Measurements from ENCODE around the gene ANGPTL2.

ANGPTL2 gene

DNA sequence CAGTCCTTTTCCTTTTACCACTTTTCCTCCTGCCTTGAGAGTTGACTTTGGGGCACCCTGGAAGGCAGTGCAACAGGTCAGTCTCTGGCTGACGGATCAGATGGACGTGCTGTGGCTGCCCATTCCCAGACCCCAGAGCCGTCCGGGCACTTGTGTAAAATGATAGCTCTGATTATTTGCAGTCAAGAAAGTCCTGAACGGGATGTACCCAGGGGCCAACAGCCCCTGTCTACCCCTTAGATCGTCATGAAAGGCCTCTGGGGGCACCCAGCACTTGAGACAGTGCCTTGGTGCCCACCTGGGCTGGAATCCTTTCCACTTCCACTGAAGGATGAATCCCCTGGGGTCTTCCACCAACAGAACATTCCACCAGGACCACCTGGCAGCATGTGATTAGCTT, 17.7 kb upstream of the ANGPTL2 start:
- TF ChIP-seq TAF1 (IDR thresholded peaks at IDR 0.05; ENCODE audit: borderline replicate concordance, insufficient read depth, low read length) (no peak), POLR2AphosphoS5 (IDR thresholded peaks at IDR 0.05; ENCODE audit: low read depth, low read length) (no peak), SIN3A (IDR thresholded peaks at IDR 0.05; ENCODE audit: borderline replicate concordance, insufficient read depth, low read length) (no peak), FOXP2 (optimal IDR thresholded peaks at IDR 0.05; ENCODE audit: borderline replicate concordance, extremely low read depth, extremely low read length, insufficient read depth) (no peak)
- TF ChIP-seq, protein P1, sequence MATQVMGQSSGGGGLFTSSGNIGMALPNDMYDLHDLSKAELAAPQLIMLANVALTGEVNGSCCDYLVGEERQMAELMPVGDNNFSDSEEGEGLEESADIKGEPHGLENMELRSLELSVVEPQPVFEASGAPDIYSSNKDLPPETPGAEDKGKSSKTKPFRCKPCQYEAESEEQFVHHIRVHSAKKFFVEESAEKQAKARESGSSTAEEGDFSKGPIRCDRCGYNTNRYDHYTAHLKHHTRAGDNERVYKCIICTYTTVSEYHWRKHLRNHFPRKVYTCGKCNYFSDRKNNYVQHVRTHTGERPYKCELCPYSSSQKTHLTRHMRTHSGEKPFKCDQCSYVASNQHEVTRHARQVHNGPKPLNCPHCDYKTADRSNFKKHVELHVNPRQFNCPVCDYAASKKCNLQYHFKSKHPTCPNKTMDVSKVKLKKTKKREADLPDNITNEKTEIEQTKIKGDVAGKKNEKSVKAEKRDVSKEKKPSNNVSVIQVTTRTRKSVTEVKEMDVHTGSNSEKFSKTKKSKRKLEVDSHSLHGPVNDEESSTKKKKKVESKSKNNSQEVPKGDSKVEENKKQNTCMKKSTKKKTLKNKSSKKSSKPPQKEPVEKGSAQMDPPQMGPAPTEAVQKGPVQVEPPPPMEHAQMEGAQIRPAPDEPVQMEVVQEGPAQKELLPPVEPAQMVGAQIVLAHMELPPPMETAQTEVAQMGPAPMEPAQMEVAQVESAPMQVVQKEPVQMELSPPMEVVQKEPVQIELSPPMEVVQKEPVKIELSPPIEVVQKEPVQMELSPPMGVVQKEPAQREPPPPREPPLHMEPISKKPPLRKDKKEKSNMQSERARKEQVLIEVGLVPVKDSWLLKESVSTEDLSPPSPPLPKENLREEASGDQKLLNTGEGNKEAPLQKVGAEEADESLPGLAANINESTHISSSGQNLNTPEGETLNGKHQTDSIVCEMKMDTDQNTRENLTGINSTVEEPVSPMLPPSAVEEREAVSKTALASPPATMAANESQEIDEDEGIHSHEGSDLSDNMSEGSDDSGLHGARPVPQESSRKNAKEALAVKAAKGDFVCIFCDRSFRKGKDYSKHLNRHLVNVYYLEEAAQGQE (IDR thresholded peaks at IDR 0.05; ENCODE audit: insufficient read depth in 1 of 2, low read depth in 2 of 2, low read length in 2 of 2), result no peak

- TF ChIP-seq POLR2AphosphoS5 (IDR thresholded peaks at IDR 0.05; ENCODE audit: low read depth, low read length) (no peak), FOXP2 (optimal IDR thresholded peaks at IDR 0.05; ENCODE audit: borderline replicate concordance, extremely low read depth, extremely low read length, insufficient read depth) (no peak), TAF1 (IDR thresholded peaks at IDR 0.05; ENCODE audit: borderline replicate concordance, insufficient read depth, low read length) (no peak), SIN3A (IDR thresholded peaks at IDR 0.05; ENCODE audit: borderline replicate concordance, insufficient read depth, low read length) (no peak)
- TF ChIP-seq, protein P1 (IDR thresholded peaks at IDR 0.05; ENCODE audit: insufficient read depth in 1 of 2, low read depth in 2 of 2, low read length in 2 of 2), result no peak
These were observed 17.3 kb upstream of the ANGPTL2 start for GRCh38 chr9:127139775-127140174.

- TF ChIP-seq, protein P1 (IDR thresholded peaks at IDR 0.05; ENCODE audit: insufficient read depth in 1 of 2, low read depth in 2 of 2, low read length in 2 of 2), result no peak
- TF ChIP-seq SIN3A (IDR thresholded peaks at IDR 0.05; ENCODE audit: borderline replicate concordance, insufficient read depth, low read length), result no peak
- TF ChIP-seq TAF1 (IDR thresholded peaks at IDR 0.05; ENCODE audit: borderline replicate concordance, insufficient read depth, low read length), result no peak
- TF ChIP-seq POLR2AphosphoS5 (IDR thresholded peaks at IDR 0.05; ENCODE audit: low read depth, low read length), result no peak
- TF ChIP-seq FOXP2 (optimal IDR thresholded peaks at IDR 0.05; ENCODE audit: borderline replicate concordance, extremely low read depth, extremely low read length, insufficient read depth), result no peak
These were observed 16.8 kb upstream of the ANGPTL2 start for GRCh38 chr9:127139071-127139731.

- no peak for TF ChIP-seq SIN3A (IDR thresholded peaks at IDR 0.05; ENCODE audit: borderline replicate concordance, insufficient read depth, low read length)
- TF ChIP-seq FOXP2 (optimal IDR thresholded peaks at IDR 0.05; ENCODE audit: borderline replicate concordance, extremely low read depth, extremely low read length, insufficient read depth), result no peak
- TF ChIP-seq, protein P1 (IDR thresholded peaks at IDR 0.05; ENCODE audit: insufficient read depth in 1 of 2, low read depth in 2 of 2, low read length in 2 of 2), result no peak
- TF ChIP-seq TAF1 (IDR thresholded peaks at IDR 0.05; ENCODE audit: borderline replicate concordance, insufficient read depth, low read length), result no peak
- TF ChIP-seq POLR2AphosphoS5 (IDR thresholded peaks at IDR 0.05; ENCODE audit: low read depth, low read length), result no peak
These were observed 16.0 kb upstream of the ANGPTL2 start for GRCh38 chr9:127138444-127138843.

All from PFSK-1 (cell line).